WTC11 (cell line): Measurements from ENCODE around the gene BUB1.

Experiments
- ETV6 ChIP-seq: sonication (generic); formaldehyde crosslinking; IDR thresholded peaks from 2 replicates; pipeline ENCODE4 v1.8.1; 2022; ENCODE audit warnings: mild to moderate bottlenecking, missing genetic modification reagents
- HMGXB4 ChIP-seq: sonication (generic); formaldehyde crosslinking; IDR thresholded peaks from 2 replicates; pipeline ENCODE4 v1.8.1; 2023; ENCODE audit warnings: mild to moderate bottlenecking, moderate library complexity, missing genetic modification reagents
- ZBTB21 ChIP-seq: sonication (generic); formaldehyde crosslinking; IDR thresholded peaks from 2 replicates; pipeline ENCODE4 v1.8.1; 2023; ENCODE audit warnings: mild to moderate bottlenecking, missing genetic modification reagents, borderline replicate concordance
- TF ChIP-seq, protein P1 (sequence below): fragments of 200-600 bp; IDR thresholded peaks from 2 replicates; pipeline ENCODE4 v1.8.0; 2022; ENCODE audit warnings: antibody characterized with exemption
- TF ChIP-seq, protein P2 (sequence below): sonication (generic); formaldehyde crosslinking; IDR thresholded peaks from 2 replicates; pipeline ENCODE4 v1.8.0; 2022; ENCODE audit warnings: mild to moderate bottlenecking, missing genetic modification reagents

DNA sequence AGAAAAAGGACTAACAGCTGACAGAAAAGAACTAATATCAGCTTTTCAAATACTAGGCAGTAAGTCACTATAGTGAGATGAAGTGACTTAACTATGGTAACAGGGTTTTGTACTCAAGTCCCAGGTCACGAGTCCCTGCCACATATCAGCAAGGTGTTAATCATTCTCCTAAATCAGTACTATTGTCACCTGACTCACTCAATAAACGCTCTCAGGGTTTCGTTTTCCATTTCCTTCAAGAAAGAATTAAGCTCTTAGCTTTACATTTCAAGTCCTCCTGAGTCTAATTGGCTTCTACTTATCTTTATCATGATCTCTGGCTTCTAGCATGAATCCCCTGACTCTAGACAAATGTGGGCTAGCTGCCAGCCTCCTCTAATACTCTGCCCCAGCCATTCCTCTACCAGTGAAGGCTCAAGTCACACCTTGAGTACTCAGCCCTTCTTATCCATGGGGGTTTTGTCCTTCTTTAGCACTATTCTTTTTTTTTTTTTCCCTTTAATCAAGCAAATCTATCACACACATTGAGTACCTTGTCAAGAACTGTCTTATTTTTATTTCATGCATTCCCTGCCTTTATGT lies 20.0 kb downstream of the BUB1 start:
- TF ChIP-seq ZBTB21 (CRISPR knock-in tag) (no peak), ETV6 (no peak), HMGXB4 (CRISPR knock-in tag) (no peak)
- TF ChIP-seq, protein P1, sequence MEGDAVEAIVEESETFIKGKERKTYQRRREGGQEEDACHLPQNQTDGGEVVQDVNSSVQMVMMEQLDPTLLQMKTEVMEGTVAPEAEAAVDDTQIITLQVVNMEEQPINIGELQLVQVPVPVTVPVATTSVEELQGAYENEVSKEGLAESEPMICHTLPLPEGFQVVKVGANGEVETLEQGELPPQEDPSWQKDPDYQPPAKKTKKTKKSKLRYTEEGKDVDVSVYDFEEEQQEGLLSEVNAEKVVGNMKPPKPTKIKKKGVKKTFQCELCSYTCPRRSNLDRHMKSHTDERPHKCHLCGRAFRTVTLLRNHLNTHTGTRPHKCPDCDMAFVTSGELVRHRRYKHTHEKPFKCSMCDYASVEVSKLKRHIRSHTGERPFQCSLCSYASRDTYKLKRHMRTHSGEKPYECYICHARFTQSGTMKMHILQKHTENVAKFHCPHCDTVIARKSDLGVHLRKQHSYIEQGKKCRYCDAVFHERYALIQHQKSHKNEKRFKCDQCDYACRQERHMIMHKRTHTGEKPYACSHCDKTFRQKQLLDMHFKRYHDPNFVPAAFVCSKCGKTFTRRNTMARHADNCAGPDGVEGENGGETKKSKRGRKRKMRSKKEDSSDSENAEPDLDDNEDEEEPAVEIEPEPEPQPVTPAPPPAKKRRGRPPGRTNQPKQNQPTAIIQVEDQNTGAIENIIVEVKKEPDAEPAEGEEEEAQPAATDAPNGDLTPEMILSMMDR: no peak
- TF ChIP-seq, protein P2, sequence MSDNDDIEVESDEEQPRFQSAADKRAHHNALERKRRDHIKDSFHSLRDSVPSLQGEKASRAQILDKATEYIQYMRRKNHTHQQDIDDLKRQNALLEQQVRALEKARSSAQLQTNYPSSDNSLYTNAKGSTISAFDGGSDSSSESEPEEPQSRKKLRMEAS: no peak
